Gastrocnemius medialis (tissue), 4 donors: Measurements from ENCODE around the gene SERTAD1. TPM values are rescaled to one million over a fixed set of nuclear protein-coding genes. Genes with fewer than 3 reads are reported as not detected.

ENCODE experiments used
- ATAC-seq, 2 donors: fragments of 150-250 bp; one replicate each; pipeline ENCODE4 v1.9.1; 2016
- DNase-seq, 2 donors: peaks; one replicate each; pipeline ENCODE4 v3.0.0-alpha.2; 2019
- H3K27ac ChIP-seq, 4 donors: fragments of 200-600 bp; sonication (generic); 1 replicate in 1 of 4; 2 replicates in 3 of 4; pipeline ENCODE4 v1.5.1; 2016 to 2018; ENCODE audit warnings: mild to moderate bottlenecking in 2 of 4, moderate library complexity in 1 of 4
- H3K27me3 ChIP-seq, 3 donors: fragments of 200-600 bp; sonication (generic) in 2 of 3; 1 replicate in 1 of 3; 2 replicates in 2 of 3; pipeline versions ENCODE4 v1.5.1 to v1.6.0; 2016 to 2019; ENCODE audit warnings: mild to moderate bottlenecking in 1 of 3, moderate library complexity in 1 of 3
- H3K36me3 ChIP-seq, 2 donors: fragments of 200-600 bp; sonication (generic) in 1 of 2; one replicate each; pipeline ENCODE4 v1.5.1; 2017 to 2018
- H3K4me1 ChIP-seq, 2 donors: fragments of 200-600 bp; sonication (generic) in 1 of 2; one replicate each; pipeline ENCODE4 v1.5.1; 2016 to 2017; ENCODE audit warnings: mild to moderate bottlenecking in 2 of 2
- H3K4me3 ChIP-seq, 4 donors: fragments of 200-600 bp; sonication (generic) in 3 of 4; 1 replicate in 1 of 4; 2 replicates in 3 of 4; pipeline ENCODE4 v1.5.1; 2016 to 2019; ENCODE audit warnings: mild to moderate bottlenecking in 2 of 4
- H3K9me3 ChIP-seq, 3 donors: fragments of 200-600 bp; sonication (generic) in 2 of 3; 1 replicate in 1 of 3; 2 replicates in 2 of 3; pipeline ENCODE4 v1.5.1; 2016 to 2019
- CTCF ChIP-seq, 5 experiments: fragments of 450-650 bp in 3 of 5; fragments of 200-600 bp in 2 of 5; sonication (generic) in 2 of 5; IDR thresholded peaks in 4 of 5; conservative IDR thresholded peaks in 1 of 5; 1 replicate in 4 of 5; 2 replicates in 1 of 5; pipeline ENCODE4 v1.5.1; 2016 to 2019; ENCODE audit warnings: antibody characterized with exemption in 5 of 5, mild to moderate bottlenecking in 3 of 5, moderate library complexity in 3 of 5
- POLR2A ChIP-seq, 2 donors: fragments of 450-650 bp; IDR thresholded peaks; one replicate each; pipeline ENCODE4 v1.6.1; 2017; ENCODE audit warnings: antibody characterized with exemption in 2 of 2, mild to moderate bottlenecking in 2 of 2, moderate library complexity in 2 of 2
- in situ Hi-C, 4 donors: fragments of 200-750 bp; cut with MboI; loops; one replicate each; pipeline versions ENCODE4 v1.15.0 to v1.8.0; 2017; ENCODE audit warnings: low sequenced_read_pairs in 4 of 4
- intact Hi-C: fragments of 100-400 bp; cut with DNase I; formaldehyde crosslinking; loops from one replicate; pipeline ENCODE4 v1.15.1; 2023; ENCODE audit warnings: low total_unique reads
- total RNA-seq, 4 donors: library from RNA; depleted of rRNA; stranded (reverse); fragments of >200 nt; gene quantifications; one replicate each; pipeline versions ENCODE4 v1.1.0 to v1.2.3, GENCODE V29; 2016

The SERTAD1 gene
- total RNA-seq, 4 donors from 2014 or later = 15.3 to 18.3 (median 16.0) TPM

DNA sequence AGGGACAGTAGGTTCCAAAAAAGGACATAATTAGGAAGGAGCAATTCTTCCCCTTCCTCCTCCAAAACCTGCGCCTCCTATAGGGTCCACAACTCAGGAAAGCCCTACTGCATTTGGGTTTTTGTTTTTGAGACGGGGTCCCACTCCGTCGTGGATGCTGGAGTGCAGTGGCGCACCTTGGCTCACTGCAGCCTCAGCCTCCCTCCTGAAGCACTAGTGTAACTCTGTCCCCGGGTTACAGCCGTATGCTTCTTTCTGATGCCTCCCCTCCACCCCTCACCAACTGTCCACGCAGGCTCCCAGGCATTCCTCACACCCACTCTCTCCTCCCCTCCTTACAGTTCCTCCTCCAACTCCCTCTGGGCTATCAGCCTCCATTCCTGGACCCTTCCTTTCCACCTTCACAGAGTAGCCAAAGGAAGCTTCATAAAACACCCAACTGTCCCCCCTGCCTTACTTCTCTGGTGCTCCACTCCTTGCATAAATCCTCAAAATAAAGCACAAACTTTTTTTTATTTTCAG lies 20.5 kb upstream of the SERTAD1 start:
- ATAC-seq (no peak), DNase-seq (no peak)
- TF ChIP-seq POLR2A (IDR thresholded peaks at IDR 0.05) = no peak
- TF ChIP-seq CTCF (IDR thresholded peaks at IDR 0.05 in 4 of 5, conservative IDR thresholded peaks at IDR 0.05 in 1 of 5) = no peak
- H3K27me3 ChIP-seq = no peaks in the 10 kb centered on the region
- H3K4me1 ChIP-seq = peaks cover 14 to 19% of the 10 kb centered on the region in 2 donors
- peaks cover 0 to 26% of the 10 kb centered on the region in 2 donors for H3K36me3 ChIP-seq
- no peaks in the 10 kb centered on the region for H3K9me3 ChIP-seq
- H3K27ac ChIP-seq = peak overlapping the region in 1 of 4 donors; percentile 28
- intact Hi-C loops (loop anchor here (10.0 kb wide), 1 partner anchor 268 kb away; the partner anchor contains the start of genes COQ8B and ITPKC), in situ Hi-C loops (no loop called here)
- no peak overlapping the region for H3K4me3 ChIP-seq

DNA sequence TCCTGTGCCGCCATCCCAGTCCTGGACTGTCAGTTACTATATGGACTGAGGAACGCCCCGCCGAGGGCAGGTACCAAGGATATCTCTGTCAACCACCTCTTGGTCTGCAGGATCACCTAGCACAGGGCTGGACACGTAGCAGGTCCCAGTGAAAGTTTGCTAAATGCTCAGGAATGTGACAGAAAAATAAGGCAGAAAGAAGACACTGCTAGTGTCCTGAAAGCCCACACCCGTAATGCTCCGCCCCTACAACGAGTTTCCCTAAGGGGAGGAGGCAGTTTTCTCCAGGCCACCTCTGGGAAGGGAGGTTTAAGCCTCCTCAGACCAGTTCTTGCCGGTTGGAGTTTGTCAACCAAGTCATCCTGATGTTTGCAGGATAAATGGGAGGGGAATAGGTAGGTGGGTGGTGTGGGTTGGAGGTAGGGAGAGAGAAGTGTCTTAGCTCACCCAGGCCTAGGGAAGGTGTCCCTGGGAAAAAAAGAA lies 20.0 kb upstream of the SERTAD1 start:
- H3K27me3 ChIP-seq = no peaks in the 10 kb centered on the region
- intact Hi-C loops = loop anchor here (10.0 kb wide), 1 partner anchor 269 kb away; the partner anchor contains the start of genes COQ8B and ITPKC
- in situ Hi-C loops = no loop called here
- no peak for TF ChIP-seq CTCF (IDR thresholded peaks at IDR 0.05 in 4 of 5, conservative IDR thresholded peaks at IDR 0.05 in 1 of 5)
- no peak for TF ChIP-seq POLR2A (IDR thresholded peaks at IDR 0.05)
- peaks cover 0 to 26% of the 10 kb centered on the region in 2 donors for H3K36me3 ChIP-seq
- DNase-seq = no peak
- no peak for ATAC-seq
- H3K4me1 ChIP-seq = peaks cover 15 to 24% of the 10 kb centered on the region in 2 donors
- H3K27ac ChIP-seq = peak overlapping the region in 1 of 4 donors; percentile 28
- no peaks in the 10 kb centered on the region for H3K9me3 ChIP-seq
- H3K4me3 ChIP-seq = no peak overlapping the region

GRCh38 chr19:40444825-40445312 lies 19.1 kb upstream of the SERTAD1 start:
- Histone ChIP-seq H3K27me3 (no peaks in the 10 kb centered on the region), H3K9me3 (no peaks in the 10 kb centered on the region), H3K36me3 (peaks cover 0 to 29% of the 10 kb centered on the region in 2 donors), H3K4me3 (peak overlapping the region; percentile 77 to 98 (median 92)), H3K4me1 (peaks cover 15 to 24% of the 10 kb centered on the region in 2 donors), H3K27ac (peak overlapping the region; percentile 96 to 99 (median 99))
- TF ChIP-seq POLR2A (IDR thresholded peaks at IDR 0.05) = no peak
- TF ChIP-seq CTCF (IDR thresholded peaks at IDR 0.05 in 4 of 5, conservative IDR thresholded peaks at IDR 0.05 in 1 of 5) = peak in 2 of 5 experiments; percentile 16 to 22
- intact Hi-C loops (loop anchor here (1.0 to 10.0 kb wide), 3 partner anchors 20 to 270 kb away; partner anchors contain the start of genes BLVRB, COQ8B and ITPKC), in situ Hi-C loops (no loop called here)
- no peak for ATAC-seq
- no peak for DNase-seq

- in situ Hi-C loops = no loop called here
- intact Hi-C loops = loop anchor here (1.0 to 10.0 kb wide), 5 partner anchors 11 to 271 kb away; partner anchors contain the start of genes BLVRB, C19orf47, COQ8B and ITPKC
- H3K9me3 ChIP-seq = no peaks in the 10 kb centered on the region
- H3K36me3 ChIP-seq = peaks cover 0 to 29% of the 10 kb centered on the region in 2 donors
- DNase-seq (peak; percentile 95 to 97), ATAC-seq (peak; percentile 72 to 73)
- no peaks in the 10 kb centered on the region for H3K27me3 ChIP-seq
- TF ChIP-seq POLR2A (IDR thresholded peaks at IDR 0.05) = peak; percentile 99
- no peak for TF ChIP-seq CTCF (IDR thresholded peaks at IDR 0.05 in 4 of 5, conservative IDR thresholded peaks at IDR 0.05 in 1 of 5)
- peaks cover 15 to 24% of the 10 kb centered on the region in 2 donors for H3K4me1 ChIP-seq
- peak within 1 kb of the TSS; percentile 77 to 98 (median 92) for H3K4me3 ChIP-seq
- H3K27ac ChIP-seq = peak within 1 kb of the TSS; percentile 96 to 99 (median 99)
Observed at GRCh38 chr19:40444000-40444824, 18.4 kb upstream of the SERTAD1 start, which contains the start of gene SERTAD3. TSS of gene SERTAD3 (minus strand) at chr19:40444335. CDS start at chr19:40442080, 2,255 bp downstream.
